Fibroblast of lung (primary cell): ENCODE measurements around the gene MACROD2. TPM values are rescaled to one million over a fixed set of nuclear protein-coding genes. Genes with fewer than 3 reads are reported as not detected.
"Not testable (repeated sequence)": the region's sequence is repeated elsewhere in the genome, so short reads cannot be mapped to it uniquely, and the experiment has no call there.

Source experiments
- DNase-seq, 2 donors: peaks; one replicate each; pipeline versions ENCODE4 v3.0.0 to v3.0.0-alpha.2; 2010; ENCODE audit warnings: low read depth in 2 of 2
- H2AFZ ChIP-seq: 2 replicates; pipeline ENCODE4 v1.5.1; 2012; ENCODE audit warnings: low read length, control low read depth, inconsistent platforms
- H3K27ac ChIP-seq: 2 replicates; pipeline ENCODE4 v1.5.1; 2011; ENCODE audit warnings: low read length, control low read depth; ENCODE audit not compliant: insufficient read depth
- H3K27me3 ChIP-seq: 2 replicates; pipeline ENCODE4 v1.5.1; 2011; ENCODE audit warnings: mild to moderate bottlenecking, low read length; ENCODE audit not compliant: control insufficient read depth, insufficient read depth
- H3K36me3 ChIP-seq: 2 replicates; pipeline ENCODE4 v1.5.1; 2011; ENCODE audit warnings: low read length; ENCODE audit not compliant: control insufficient read depth, insufficient read depth
- H3K4me1 ChIP-seq: 2 replicates; pipeline ENCODE4 v1.5.1; 2011; ENCODE audit warnings: low read length; ENCODE audit not compliant: control insufficient read depth, insufficient read depth; ENCODE audit errors: extremely low read depth
- H3K4me2 ChIP-seq: 2 replicates; pipeline ENCODE4 v1.5.1; 2011; ENCODE audit warnings: low read length, control low read depth; ENCODE audit not compliant: insufficient read depth; ENCODE audit errors: extremely low read depth
- H3K4me3 ChIP-seq, 4 experiments: fragments of 200-600 bp in 1 of 4; sonication (generic) in 1 of 4; replicated peaks in 1 of 4; 2 replicates each; pipeline ENCODE4 v1.5.1; 2011 to 2016; ENCODE audit warnings: low read length in 4 of 4, low read depth in 3 of 4, mild to moderate bottlenecking in 3 of 4, control low read depth in 2 of 4, inconsistent platforms in 1 of 4, mixed read lengths in 1 of 4; ENCODE audit not compliant: insufficient read depth in 1 of 4; ENCODE audit errors: control extremely low read depth in 1 of 4
- H3K79me2 ChIP-seq: 2 replicates; pipeline ENCODE4 v1.5.1; 2012; ENCODE audit warnings: mild to moderate bottlenecking, low read length, inconsistent platforms; ENCODE audit not compliant: control insufficient read depth, insufficient read depth
- H3K9ac ChIP-seq: 2 replicates; pipeline ENCODE4 v1.5.1; 2011; ENCODE audit warnings: mild to moderate bottlenecking, low read length, control low read depth; ENCODE audit not compliant: insufficient read depth
- H3K9me3 ChIP-seq: 2 replicates; pipeline ENCODE4 v1.5.1; 2012; ENCODE audit warnings: low read depth, low read length; ENCODE audit not compliant: control insufficient read depth, insufficient read depth
- H4K20me1 ChIP-seq: 2 replicates; pipeline ENCODE4 v1.5.1; 2011; ENCODE audit warnings: low read length; ENCODE audit not compliant: control insufficient read depth, insufficient read depth; ENCODE audit errors: extremely low read depth
- EZH2 ChIP-seq: IDR thresholded peaks from 2 replicates; pipeline ENCODE4 v1.5.1; 2012; ENCODE audit warnings: low read length, control low read depth, mild to moderate bottlenecking; ENCODE audit errors: missing control alignments
- polyA plus RNA-seq, 2 donors: library from polyadenylated mRNA; depleted of rRNA in 1 of 2; stranded (reverse) in 1 of 2; unstranded in 1 of 2; fragments of >200 nt; gene quantifications; 2 replicates each; pipeline ENCODE4 v1.2.1, GENCODE V29; 2011 to 2012; ENCODE audit warnings: missing spikeins in 1 of 2
- total RNA-seq: library from RNA; depleted of rRNA; stranded (reverse); fragments of >200 nt; gene quantifications from 2 replicates; pipeline ENCODE4 v1.2.1, GENCODE V29; 2014
- TF ChIP-seq, protein P1 (sequence below), 2 donors: IDR thresholded peaks in 1 of 2; conservative IDR thresholded peaks in 1 of 2; 1 replicate in 1 of 2; 2 replicates in 1 of 2; pipeline ENCODE4 v1.5.1; 2011 to 2012; ENCODE audit warnings: low read length in 2 of 2, control low read depth in 1 of 2, inconsistent platforms in 1 of 2, low read depth in 1 of 2, mild to moderate bottlenecking in 1 of 2

MACROD2 gene
- total and polyA plus RNA-seq, 2 donors (not counting 1 experiment from before 2014, with no cell fraction given): 0.54 to 1.7 TPM

DNA sequence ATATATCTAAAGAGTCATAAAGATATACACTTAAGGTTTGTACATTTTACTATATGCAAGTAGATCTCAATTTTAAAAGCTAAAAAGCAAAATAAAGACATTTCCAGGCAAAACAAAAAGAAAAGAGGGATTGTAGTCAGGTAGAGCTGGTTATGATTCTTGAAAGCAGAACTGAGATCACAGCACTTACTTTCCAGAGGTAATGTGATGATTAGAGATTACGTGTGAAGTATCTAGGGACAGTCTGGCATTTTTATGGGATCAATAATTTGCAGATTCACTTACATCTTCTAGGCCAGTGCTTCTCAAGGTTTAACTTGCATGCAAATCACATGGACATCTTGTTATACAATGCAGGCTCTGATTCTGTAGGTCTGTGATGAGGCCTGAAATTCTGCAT is 1982.4 kb downstream of the MACROD2 start:
- H3K27ac ChIP-seq: no peak overlapping the region
- no peaks in the 10 kb centered on the region for H3K27me3 ChIP-seq
- no peak overlapping the region for H3K4me2 ChIP-seq
- no peaks in the 10 kb centered on the region for H4K20me1 ChIP-seq
- H3K9me3 ChIP-seq: no peaks in the 10 kb centered on the region
- H3K4me1 ChIP-seq: no peaks in the 10 kb centered on the region
- no peak for DNase-seq
- H2AFZ ChIP-seq: no peak overlapping the region
- no peak for TF ChIP-seq EZH2
- TF ChIP-seq, protein P1, sequence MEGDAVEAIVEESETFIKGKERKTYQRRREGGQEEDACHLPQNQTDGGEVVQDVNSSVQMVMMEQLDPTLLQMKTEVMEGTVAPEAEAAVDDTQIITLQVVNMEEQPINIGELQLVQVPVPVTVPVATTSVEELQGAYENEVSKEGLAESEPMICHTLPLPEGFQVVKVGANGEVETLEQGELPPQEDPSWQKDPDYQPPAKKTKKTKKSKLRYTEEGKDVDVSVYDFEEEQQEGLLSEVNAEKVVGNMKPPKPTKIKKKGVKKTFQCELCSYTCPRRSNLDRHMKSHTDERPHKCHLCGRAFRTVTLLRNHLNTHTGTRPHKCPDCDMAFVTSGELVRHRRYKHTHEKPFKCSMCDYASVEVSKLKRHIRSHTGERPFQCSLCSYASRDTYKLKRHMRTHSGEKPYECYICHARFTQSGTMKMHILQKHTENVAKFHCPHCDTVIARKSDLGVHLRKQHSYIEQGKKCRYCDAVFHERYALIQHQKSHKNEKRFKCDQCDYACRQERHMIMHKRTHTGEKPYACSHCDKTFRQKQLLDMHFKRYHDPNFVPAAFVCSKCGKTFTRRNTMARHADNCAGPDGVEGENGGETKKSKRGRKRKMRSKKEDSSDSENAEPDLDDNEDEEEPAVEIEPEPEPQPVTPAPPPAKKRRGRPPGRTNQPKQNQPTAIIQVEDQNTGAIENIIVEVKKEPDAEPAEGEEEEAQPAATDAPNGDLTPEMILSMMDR (conservative IDR thresholded peaks at IDR 0.05 in 1 of 2, IDR thresholded peaks at IDR 0.05 in 1 of 2; ENCODE audit: low read depth in 1 of 2, low read length in 2 of 2): no peak
- H3K4me3 ChIP-seq: no peak overlapping the region
- H3K36me3 ChIP-seq: no peaks in the 10 kb centered on the region
- no peaks in the 10 kb centered on the region for H3K79me2 ChIP-seq
- H3K9ac ChIP-seq: no peak overlapping the region

DNA sequence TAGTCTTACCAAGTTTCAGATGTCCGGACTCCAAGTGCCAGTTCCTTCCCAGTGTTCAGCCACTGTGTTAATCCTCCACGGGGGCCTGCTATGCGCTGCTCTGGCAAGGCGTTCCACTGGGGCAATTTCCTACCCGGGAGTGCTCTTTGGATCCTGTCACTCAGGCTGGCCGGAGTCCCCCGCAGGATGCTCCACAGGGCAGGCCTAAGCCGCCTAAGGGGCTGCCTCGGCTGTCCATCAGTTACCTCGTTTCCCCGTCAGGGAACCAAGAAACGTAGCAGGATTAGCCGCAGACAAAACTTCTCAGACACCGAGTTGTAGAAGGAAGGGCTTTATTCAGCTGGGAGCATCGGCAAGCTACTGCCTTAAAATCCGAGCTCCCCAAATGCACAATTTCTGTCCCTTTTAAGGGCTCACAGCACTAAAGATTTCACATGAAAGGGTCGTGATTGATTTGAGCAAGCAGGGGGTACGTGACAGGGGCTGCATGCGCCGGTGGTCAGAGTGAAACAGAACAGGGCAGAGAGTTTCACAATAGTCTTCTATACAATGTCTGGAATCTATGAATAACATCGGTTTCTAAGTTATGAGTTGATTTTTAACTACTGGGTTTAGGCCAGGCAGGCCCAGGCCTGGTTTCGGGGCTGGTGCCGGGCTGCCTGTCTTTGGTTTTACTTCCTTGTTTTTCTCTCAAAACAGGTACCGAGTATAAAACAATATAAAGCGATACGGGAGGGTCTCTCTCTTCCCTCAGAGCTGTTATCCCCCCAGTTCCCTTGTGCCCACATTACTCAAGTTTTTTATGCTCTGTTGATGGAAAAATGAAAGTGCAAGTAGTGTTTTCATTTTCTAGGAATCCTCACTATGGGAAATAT is 1990.4 kb downstream of the MACROD2 start:
- H3K4me3 ChIP-seq, H3K36me3 ChIP-seq, DNase-seq, H3K9me3 ChIP-seq, H3K4me2 ChIP-seq, H3K4me1 ChIP-seq, H4K20me1 ChIP-seq, H3K9ac ChIP-seq, H2AFZ ChIP-seq, H3K79me2 ChIP-seq, H3K27ac ChIP-seq, H3K27me3 ChIP-seq: not testable (repeated sequence)

DNA sequence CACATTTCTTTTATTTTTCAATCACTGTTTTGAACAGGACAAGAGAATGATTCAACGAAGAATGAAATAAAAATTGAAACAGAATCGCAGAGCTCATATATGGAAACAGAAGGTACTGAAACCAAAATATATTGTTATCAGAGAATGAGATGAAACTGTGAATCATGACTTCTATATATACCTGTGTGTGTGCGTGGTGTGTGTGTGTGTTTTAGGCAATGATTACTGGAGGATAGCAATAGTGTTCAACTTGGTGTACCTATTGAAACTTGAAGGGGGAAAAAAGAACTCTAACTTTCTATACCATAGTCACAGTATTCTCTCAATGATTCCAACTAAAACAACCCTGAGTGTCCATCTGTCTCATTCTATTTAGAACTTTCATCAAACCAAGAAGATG is 1991.4 kb downstream of the MACROD2 start:
- Histone ChIP-seq H3K9me3 (no peaks in the 10 kb centered on the region), H2AFZ (no peak overlapping the region), H3K4me2 (no peak overlapping the region), H3K36me3 (no peaks in the 10 kb centered on the region), H3K9ac (no peak overlapping the region), H3K79me2 (no peaks in the 10 kb centered on the region), H3K4me1 (no peaks in the 10 kb centered on the region), H3K4me3 (no peak overlapping the region), H3K27me3 (no peaks in the 10 kb centered on the region), H4K20me1 (no peaks in the 10 kb centered on the region), H3K27ac (no peak overlapping the region)
- no peak for TF ChIP-seq EZH2
- TF ChIP-seq, protein P1 (conservative IDR thresholded peaks at IDR 0.05 in 1 of 2, IDR thresholded peaks at IDR 0.05 in 1 of 2; ENCODE audit: low read depth in 1 of 2, low read length in 2 of 2): no peak
- no peak for DNase-seq
